ENCODE data around the gene CHIT1.

CHIT1 gene

GRCh38 chr1:203229471-203230135, at the start of gene CHIT1:
CHIT1 (minus strand) TSS chr1:203229673; CDS start chr1:203229636, 37 bp downstream.
- Histone ChIP-seq H3K27ac (ENCODE audit: low read depth in 2 of 2, low read length in 2 of 2) (no peak within 1 kb of the TSS), H3K9me3 (ENCODE audit: control insufficient read depth in 2 of 2, low read length in 2 of 2) (no peaks in the 10 kb centered on the region), H3K36me3 (ENCODE audit: control insufficient read depth in 2 of 2, insufficient read depth in 2 of 2, low read length in 2 of 2) (no peaks in the 10 kb centered on the region), H3K27me3 (ENCODE audit: control insufficient read depth in 2 of 2, insufficient read depth in 2 of 2, low read length in 2 of 2) (peaks cover 3 to 8% of the 10 kb centered on the region in 2 donors), H3K9ac (ENCODE audit: low read depth in 1 of 2, low read length in 2 of 2) (no peak within 1 kb of the TSS), H3K4me3 (ENCODE audit: low read length in 2 of 2) (no peak within 1 kb of the TSS), H3K4me1 (ENCODE audit: control insufficient read depth in 2 of 2, insufficient read depth in 2 of 2, low read length in 2 of 2) (no peaks in the 10 kb centered on the region)

- no peaks in the 10 kb centered on the region for H3K9me3 ChIP-seq (ENCODE audit: control insufficient read depth in 2 of 2, low read length in 2 of 2)
- no peaks in the 10 kb centered on the region for H3K36me3 ChIP-seq (ENCODE audit: control insufficient read depth in 2 of 2, insufficient read depth in 2 of 2, low read length in 2 of 2)
- no peaks in the 10 kb centered on the region for H3K27me3 ChIP-seq (ENCODE audit: control insufficient read depth in 2 of 2, insufficient read depth in 2 of 2, low read length in 2 of 2)
- no peak overlapping the region for H3K4me3 ChIP-seq (ENCODE audit: low read length in 2 of 2)
- peak overlapping the region; percentile 82 to 84 for H3K27ac ChIP-seq (ENCODE audit: low read depth in 2 of 2, low read length in 2 of 2)
- peak overlapping the region in 1 of 2 donors; percentile 14 for H3K9ac ChIP-seq (ENCODE audit: low read depth in 1 of 2, low read length in 2 of 2)
- peaks cover 31 to 40% of the 10 kb centered on the region in 2 donors for H3K4me1 ChIP-seq (ENCODE audit: control insufficient read depth in 2 of 2, insufficient read depth in 2 of 2, low read length in 2 of 2)
Observed at GRCh38 chr1:203278885-203279406, 49.5 kb upstream of the CHIT1 start.

DNA sequence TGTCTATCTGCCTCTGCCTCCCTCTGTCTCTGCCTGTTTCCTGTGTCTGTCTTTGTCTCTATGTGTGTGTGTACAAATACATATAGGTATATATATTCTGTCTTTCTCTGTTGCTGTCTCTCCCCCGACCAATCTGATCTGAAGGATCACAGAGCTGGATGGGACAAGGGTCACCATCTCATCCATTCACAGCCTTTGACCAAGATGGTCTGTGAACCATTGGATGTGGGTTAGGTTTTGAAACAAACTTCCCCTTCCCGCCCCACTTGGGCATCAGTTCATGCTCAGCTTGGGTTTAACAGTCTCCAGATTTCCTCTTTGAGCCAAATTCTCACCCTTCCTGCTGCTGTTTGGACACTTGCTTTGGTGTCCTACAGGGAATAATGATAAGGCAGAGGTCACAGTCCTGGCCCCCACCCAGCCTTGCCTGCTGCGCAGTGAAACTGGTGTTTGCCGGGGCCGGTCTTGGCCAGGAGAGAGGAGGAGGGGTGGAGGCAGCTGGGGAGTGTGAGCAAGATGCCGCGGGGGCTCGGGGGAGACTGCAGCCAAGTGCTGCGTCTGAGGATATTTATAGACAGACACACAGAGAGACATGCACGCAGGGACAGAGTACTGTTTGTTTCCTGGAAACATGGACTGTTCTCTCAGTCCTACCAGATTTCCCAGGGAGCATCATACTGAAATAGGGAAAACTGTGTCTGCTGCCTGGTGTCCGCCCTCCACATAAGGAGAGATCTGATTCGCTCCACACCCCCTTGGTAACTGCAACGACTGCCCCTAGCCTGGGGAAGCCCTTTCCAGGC, 48.8 kb upstream of the CHIT1 start:
- Histone ChIP-seq H3K27ac (ENCODE audit: low read depth in 2 of 2, low read length in 2 of 2) (peak overlapping the region; percentile 82 to 84), H3K4me3 (ENCODE audit: low read length in 2 of 2) (peak overlapping the region; percentile 25 to 41), H3K9me3 (ENCODE audit: control insufficient read depth in 2 of 2, low read length in 2 of 2) (no peaks in the 10 kb centered on the region), H3K27me3 (ENCODE audit: control insufficient read depth in 2 of 2, insufficient read depth in 2 of 2, low read length in 2 of 2) (no peaks in the 10 kb centered on the region), H3K4me1 (ENCODE audit: control insufficient read depth in 2 of 2, insufficient read depth in 2 of 2, low read length in 2 of 2) (peaks cover 34 to 47% of the 10 kb centered on the region in 2 donors), H3K9ac (ENCODE audit: low read depth in 1 of 2, low read length in 2 of 2) (peak overlapping the region; percentile 13 to 38), H3K36me3 (ENCODE audit: control insufficient read depth in 2 of 2, insufficient read depth in 2 of 2, low read length in 2 of 2) (no peaks in the 10 kb centered on the region)

DNA sequence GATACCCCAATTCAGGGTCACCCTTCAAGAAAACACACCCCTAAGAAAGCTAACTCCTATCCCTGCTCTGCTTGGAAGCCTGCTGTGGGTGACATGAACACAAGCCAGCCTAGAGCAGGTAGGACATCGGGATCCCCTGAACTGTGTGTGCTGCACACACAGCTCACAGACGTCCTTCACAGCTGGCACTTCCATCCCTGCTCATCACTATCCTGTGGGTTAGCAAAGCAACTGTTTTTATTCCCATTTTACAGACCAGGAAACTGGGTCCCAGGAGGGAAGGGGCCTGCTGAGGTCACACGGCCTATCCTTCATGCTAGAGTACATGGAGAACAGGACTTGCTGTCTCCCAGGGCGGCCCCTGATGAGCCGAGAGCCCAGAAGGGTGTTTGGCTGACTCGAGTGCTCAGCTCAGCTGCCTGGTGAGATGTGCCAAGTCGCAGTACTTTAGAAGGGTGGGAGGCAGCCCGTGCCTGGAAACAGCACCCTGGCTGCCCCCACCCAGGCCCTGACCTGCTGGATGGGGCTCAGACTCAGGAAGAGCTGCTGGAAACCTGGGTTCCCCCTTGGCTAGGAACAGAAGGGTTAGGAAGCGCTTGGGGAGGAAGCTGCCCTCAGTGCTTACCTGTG, 47.6 kb upstream of the CHIT1 start:
- Histone ChIP-seq H3K4me3 (ENCODE audit: low read length in 2 of 2) (no peak overlapping the region), H3K36me3 (ENCODE audit: control insufficient read depth in 2 of 2, insufficient read depth in 2 of 2, low read length in 2 of 2) (no peaks in the 10 kb centered on the region), H3K9ac (ENCODE audit: low read depth in 1 of 2, low read length in 2 of 2) (peak overlapping the region in 1 of 2 donors; percentile 13), H3K4me1 (ENCODE audit: control insufficient read depth in 2 of 2, insufficient read depth in 2 of 2, low read length in 2 of 2) (peaks cover 36 to 41% of the 10 kb centered on the region in 2 donors), H3K27ac (ENCODE audit: low read depth in 2 of 2, low read length in 2 of 2) (peak overlapping the region; percentile 82), H3K27me3 (ENCODE audit: control insufficient read depth in 2 of 2, insufficient read depth in 2 of 2, low read length in 2 of 2) (no peaks in the 10 kb centered on the region), H3K9me3 (ENCODE audit: control insufficient read depth in 2 of 2, low read length in 2 of 2) (no peaks in the 10 kb centered on the region)

DNA sequence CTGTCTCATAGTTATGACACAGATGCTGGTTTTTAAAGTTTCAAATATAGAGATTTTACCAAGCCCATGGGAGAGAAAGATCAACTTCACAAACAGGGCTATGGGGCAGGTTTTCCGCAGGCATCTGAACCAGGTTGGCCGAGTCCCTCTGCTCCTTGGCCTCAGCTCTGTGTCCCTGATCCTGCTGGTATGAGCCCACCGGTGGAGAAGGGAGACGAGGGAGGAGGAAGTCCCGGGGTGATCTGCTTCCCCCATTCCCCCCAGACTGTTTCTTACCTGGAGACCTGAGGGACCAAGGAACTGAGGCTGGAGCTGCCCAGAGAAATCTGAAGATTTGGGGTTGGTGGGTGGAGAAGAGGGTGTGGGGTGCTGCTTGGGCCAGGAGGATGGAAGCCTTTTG, 46.9 kb upstream of the CHIT1 start:
- Histone ChIP-seq H3K4me3 (ENCODE audit: low read length in 2 of 2) (no peak overlapping the region), H3K9ac (ENCODE audit: low read depth in 1 of 2, low read length in 2 of 2) (no peak overlapping the region), H3K27me3 (ENCODE audit: control insufficient read depth in 2 of 2, insufficient read depth in 2 of 2, low read length in 2 of 2) (no peaks in the 10 kb centered on the region), H3K4me1 (ENCODE audit: control insufficient read depth in 2 of 2, insufficient read depth in 2 of 2, low read length in 2 of 2) (peaks cover 36 to 39% of the 10 kb centered on the region in 2 donors), H3K27ac (ENCODE audit: low read depth in 2 of 2, low read length in 2 of 2) (peak overlapping the region in 1 of 2 donors; percentile 44), H3K36me3 (ENCODE audit: control insufficient read depth in 2 of 2, insufficient read depth in 2 of 2, low read length in 2 of 2) (no peaks in the 10 kb centered on the region), H3K9me3 (ENCODE audit: control insufficient read depth in 2 of 2, low read length in 2 of 2) (no peaks in the 10 kb centered on the region)

- H3K4me3 ChIP-seq (ENCODE audit: low read length in 2 of 2) = no peak overlapping the region
- H3K4me1 ChIP-seq (ENCODE audit: control insufficient read depth in 2 of 2, insufficient read depth in 2 of 2, low read length in 2 of 2) = peaks cover 39 to 41% of the 10 kb centered on the region in 2 donors
- H3K9ac ChIP-seq (ENCODE audit: low read depth in 1 of 2, low read length in 2 of 2) = no peak overlapping the region
- H3K27me3 ChIP-seq (ENCODE audit: control insufficient read depth in 2 of 2, insufficient read depth in 2 of 2, low read length in 2 of 2) = no peaks in the 10 kb centered on the region
- H3K36me3 ChIP-seq (ENCODE audit: control insufficient read depth in 2 of 2, insufficient read depth in 2 of 2, low read length in 2 of 2) = no peaks in the 10 kb centered on the region
- H3K9me3 ChIP-seq (ENCODE audit: control insufficient read depth in 2 of 2, low read length in 2 of 2) = no peaks in the 10 kb centered on the region
- peak overlapping the region in 1 of 2 donors; percentile 33 for H3K27ac ChIP-seq (ENCODE audit: low read depth in 2 of 2, low read length in 2 of 2)
Observed at GRCh38 chr1:203275656-203276272, 46.3 kb upstream of the CHIT1 start.

- H3K27me3 ChIP-seq (ENCODE audit: control insufficient read depth in 2 of 2, insufficient read depth in 2 of 2, low read length in 2 of 2) = no peaks in the 10 kb centered on the region
- peak overlapping the region in 1 of 2 donors; percentile 61 for H3K9ac ChIP-seq (ENCODE audit: low read depth in 1 of 2, low read length in 2 of 2)
- peak overlapping the region; percentile 66 to 85 for H3K27ac ChIP-seq (ENCODE audit: low read depth in 2 of 2, low read length in 2 of 2)
- no peaks in the 10 kb centered on the region for H3K9me3 ChIP-seq (ENCODE audit: control insufficient read depth in 2 of 2, low read length in 2 of 2)
- peaks cover 40 to 41% of the 10 kb centered on the region in 2 donors for H3K4me1 ChIP-seq (ENCODE audit: control insufficient read depth in 2 of 2, insufficient read depth in 2 of 2, low read length in 2 of 2)
- H3K36me3 ChIP-seq (ENCODE audit: control insufficient read depth in 2 of 2, insufficient read depth in 2 of 2, low read length in 2 of 2) = no peaks in the 10 kb centered on the region
- peak overlapping the region in 1 of 2 donors; percentile 22 for H3K4me3 ChIP-seq (ENCODE audit: low read length in 2 of 2)
Observed at GRCh38 chr1:203274603-203275381, 45.3 kb upstream of the CHIT1 start.

GRCh38 chr1:203273869-203274602, 44.6 kb upstream of the CHIT1 start:
- peaks cover 37 to 39% of the 10 kb centered on the region in 2 donors for H3K4me1 ChIP-seq (ENCODE audit: control insufficient read depth in 2 of 2, insufficient read depth in 2 of 2, low read length in 2 of 2)
- H3K36me3 ChIP-seq (ENCODE audit: control insufficient read depth in 2 of 2, insufficient read depth in 2 of 2, low read length in 2 of 2) = no peaks in the 10 kb centered on the region
- H3K4me3 ChIP-seq (ENCODE audit: low read length in 2 of 2) = peak overlapping the region in 1 of 2 donors; percentile 65
- peak overlapping the region; percentile 66 to 85 for H3K27ac ChIP-seq (ENCODE audit: low read depth in 2 of 2, low read length in 2 of 2)
- peak overlapping the region; percentile 10 to 61 for H3K9ac ChIP-seq (ENCODE audit: low read depth in 1 of 2, low read length in 2 of 2)
- H3K9me3 ChIP-seq (ENCODE audit: control insufficient read depth in 2 of 2, low read length in 2 of 2) = no peaks in the 10 kb centered on the region
- no peaks in the 10 kb centered on the region for H3K27me3 ChIP-seq (ENCODE audit: control insufficient read depth in 2 of 2, insufficient read depth in 2 of 2, low read length in 2 of 2)
